ENCODE results near the gene ADAD2. TPM values are rescaled to one million over a fixed set of nuclear protein-coding genes. Genes with fewer than 3 reads are reported as not detected.

Gene ADAD2
- total and polyA plus RNA-seq, 2 of the 4 experiments (the other 2 are of a cell fraction): not detected

GRCh38 chr16:84240455-84240854 lies 49.5 kb downstream of the ADAD2 start:
- no TSS peak for BruUV-seq (replicated peaks)
- Histone ChIP-seq H3K9me1 (ENCODE audit: insufficient read depth, low read length) (no peaks in the 10 kb centered on the region), H3K23ac (ENCODE audit: low read depth, low read length) (no peak overlapping the region), H2BK120ac (ENCODE audit: low read depth, low read length) (no peak overlapping the region), H3K79me1 (ENCODE audit: low read depth in 1 of 2, low read length in 2 of 2) (no peaks in the 10 kb centered on the region), H2BK5ac (ENCODE audit: low read depth, low read length, poor library complexity, severe bottlenecking) (no peak overlapping the region), H2BK20ac (ENCODE audit: low read depth, low read length) (no peak overlapping the region), H3K27ac (ENCODE audit: insufficient read depth, low read length) (no peak overlapping the region), H3K18ac (ENCODE audit: low read depth, low read length) (no peak overlapping the region), H4K20me1 (ENCODE audit: insufficient read depth, low read length) (no peaks in the 10 kb centered on the region), H3K9ac (ENCODE audit: low read depth, low read length) (no peak overlapping the region), H2AK5ac (ENCODE audit: low read depth, low read length) (no peak overlapping the region), H4K8ac (ENCODE audit: low read depth in 2 of 2, low read length in 2 of 2) (no peak overlapping the region), H4K5ac (ENCODE audit: low read depth, low read length) (no peak overlapping the region), H3K4me1 (ENCODE audit: control insufficient read depth, insufficient read depth, low read length) (no peaks in the 10 kb centered on the region; the same call in 1 of the 2 replicates), H4K91ac (ENCODE audit: insufficient read depth, low read depth, low read length) (no peak overlapping the region), H3K4me3 (ENCODE audit: insufficient read depth, low read depth, low read length) (no peak overlapping the region), H2BK15ac (ENCODE audit: low read depth, low read length) (no peak overlapping the region), H3K14ac (replicated peaks; ENCODE audit: low read depth, low read length) (no peak overlapping the region), H3K36me3 (ENCODE audit: control insufficient read depth, insufficient read depth, low read length) (no peaks in the 10 kb centered on the region), H3K9me3 (ENCODE audit: control insufficient read depth, insufficient read depth, low read length) (peaks cover 7% of the 10 kb centered on the region), H3K4ac (ENCODE audit: low read depth, low read length) (no peak overlapping the region), H3K27me3 (ENCODE audit: control insufficient read depth, insufficient read depth, low read length) (peaks cover 68% of the 10 kb centered on the region), H3K56ac (ENCODE audit: extremely low read depth, insufficient read depth, low read length) (no peak overlapping the region), H2AK9ac (replicated peaks; ENCODE audit: low read depth, low read length, poor library complexity) (no peak overlapping the region), H2AFZ (replicated peaks; ENCODE audit: low read length, poor library complexity) (no peak overlapping the region), H3K4me2 (ENCODE audit: low read depth, low read length) (no peak overlapping the region)
- ChIA-PET POLR2A (ENCODE audit: unreplicated experiment) (no interaction called here), CTCF (no interaction called here)
- ATAC-seq (ENCODE audit: low read depth) (no peak), DNase-seq (no peak)
- dilution Hi-C loops (cut with HindIII; ENCODE audit: low sequenced_read_pairs, unreplicated experiment) (no loop called here), intact Hi-C loops (cut with micrococcal nuclease) (no loop called here), in situ Hi-C loops (cut with MboI; ENCODE audit: low sequenced_read_pairs) (no loop called here)
- WGBS, 2 experiments (ENCODE audit: extremely low coverage in 2 of 2, insufficient read length in 1 of 2): no CpG with 5 or more reads among the region's 2 CpGs
- no peak for TF ChIP-seq RCOR1 (IDR thresholded peaks at IDR 0.05; ENCODE audit: insufficient replicate concordance, low read length)
- TF ChIP-seq ELK1 (IDR thresholded peaks at IDR 0.05; ENCODE audit: borderline replicate concordance, low read depth, low read length): no peak
- TF ChIP-seq CHD1 (IDR thresholded peaks at IDR 0.05; ENCODE audit: low read depth, low read length): no peak
- no peak for TF ChIP-seq POLR2A (IDR thresholded peaks at IDR 0.05; ENCODE audit: low read depth, low read length)
- TF ChIP-seq USF2 (IDR thresholded peaks at IDR 0.05; ENCODE audit: low read depth, low read length): no peak
- no peak for TF ChIP-seq RAD21 (IDR thresholded peaks at IDR 0.05; ENCODE audit: low read length)

Measured in IMR-90 (cell line).